GM21619 (cell line): ENCODE measurements around the gene DCAKD.
"Not testable (repeated sequence)": the region's sequence is repeated elsewhere in the genome, so short reads cannot be mapped to it uniquely, and the experiment has no call there.

Experiments used
- ATAC-seq: cut with Tn5 transposase; IDR thresholded peaks from one replicate; pipeline ENCODE4 v1.9.1; 2021; ENCODE audit not compliant: unreplicated experiment

The DCAKD gene

GRCh38 chr17:45067637-45068036 is 16.2 kb upstream of the DCAKD start:
- ATAC-seq = no peak

DNA sequence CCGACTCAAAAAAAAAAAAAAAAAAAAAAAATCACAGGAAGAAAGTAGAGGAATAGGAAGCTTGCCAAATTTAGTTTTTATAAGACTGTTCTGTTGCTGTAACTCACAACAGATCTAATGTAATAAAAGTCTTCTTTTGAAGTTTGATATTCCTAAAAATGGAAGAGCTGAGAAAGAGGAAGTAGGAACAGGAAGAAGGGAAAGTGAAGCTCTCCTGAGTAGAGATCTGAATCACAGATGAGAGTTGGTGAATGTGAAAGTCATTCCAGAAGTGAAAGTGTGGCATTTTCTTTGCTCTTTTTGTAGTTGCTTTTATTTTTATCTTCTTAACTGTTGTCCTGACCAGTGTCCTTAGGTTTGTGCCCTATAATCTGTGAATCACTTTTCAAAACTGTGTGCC is 11.8 kb upstream of the DCAKD start:
- ATAC-seq = no peak

GRCh38 chr17:45061606-45062205 is 10.3 kb upstream of the DCAKD start:
- no peak for ATAC-seq

DNA sequence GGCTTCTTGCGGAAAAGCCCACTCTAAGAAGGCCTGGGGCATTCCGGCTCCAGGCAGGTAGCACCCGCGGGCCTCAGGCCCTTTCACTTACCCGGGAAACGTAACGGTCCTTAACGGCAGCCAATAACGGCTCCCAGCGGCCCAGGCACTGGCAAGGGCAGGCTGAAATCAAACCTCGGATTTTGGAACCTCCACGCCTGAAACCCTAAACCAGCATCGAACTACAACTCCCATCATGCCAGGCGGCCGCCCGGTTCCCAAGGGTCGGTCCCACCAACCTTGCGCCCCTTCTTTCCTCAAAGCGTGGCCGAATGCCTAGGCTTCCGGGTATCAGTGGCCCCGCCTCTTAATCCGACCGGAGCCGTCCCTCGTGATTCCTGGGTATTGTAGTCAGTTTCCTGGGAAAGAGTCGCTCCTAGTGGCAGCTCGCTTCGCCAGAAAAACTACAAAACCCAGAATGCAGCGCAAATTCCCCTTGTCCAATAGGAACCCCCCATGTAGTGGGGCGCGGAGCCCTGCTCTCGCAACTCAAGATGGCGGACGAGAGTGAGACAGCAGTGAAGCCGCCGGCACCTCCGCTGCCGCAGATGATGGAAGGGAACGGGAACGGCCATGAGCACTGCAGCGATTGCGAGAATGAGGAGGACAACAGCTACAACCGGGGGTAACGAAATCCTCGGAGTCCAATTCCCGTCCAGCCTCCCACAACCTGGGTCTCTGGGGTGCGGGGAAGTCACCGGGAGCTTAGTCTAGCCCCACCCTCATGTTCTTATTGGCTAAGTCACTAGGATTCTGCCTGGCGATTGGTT is 9.6 kb upstream of the DCAKD start, which contains the start of gene NMT1:
NMT1 (plus strand) TSS at position 521 of the 809 bp plus-strand sequence; CDS start at position 534, 13 bp downstream.
- ATAC-seq = peak; percentile 79

DNA sequence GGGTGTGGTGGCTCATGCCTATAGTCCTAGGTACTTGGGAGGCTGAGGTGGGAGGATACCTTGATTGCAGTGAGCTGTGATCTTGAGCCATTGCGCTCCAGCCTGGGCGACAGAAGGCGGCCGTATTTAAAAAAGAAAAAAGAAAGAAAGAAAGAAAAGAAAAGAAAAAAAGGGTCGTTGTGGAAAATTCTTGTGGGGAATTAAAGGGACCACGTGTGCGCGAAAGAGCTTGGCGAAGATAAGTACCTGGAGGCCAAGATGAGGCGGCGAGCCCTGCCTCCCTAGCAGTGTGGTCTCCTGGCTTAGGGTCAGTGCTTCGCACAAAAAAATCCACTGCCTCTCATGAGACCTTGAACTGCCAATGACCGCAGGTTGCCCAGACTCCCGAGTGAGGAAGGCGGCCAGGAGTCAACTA is 9.0 kb upstream of the DCAKD start:
- no peak for ATAC-seq

- ATAC-seq = no peak
These were observed 780 bp upstream of the DCAKD start for GRCh38 chr17:45052052-45052772.

DNA sequence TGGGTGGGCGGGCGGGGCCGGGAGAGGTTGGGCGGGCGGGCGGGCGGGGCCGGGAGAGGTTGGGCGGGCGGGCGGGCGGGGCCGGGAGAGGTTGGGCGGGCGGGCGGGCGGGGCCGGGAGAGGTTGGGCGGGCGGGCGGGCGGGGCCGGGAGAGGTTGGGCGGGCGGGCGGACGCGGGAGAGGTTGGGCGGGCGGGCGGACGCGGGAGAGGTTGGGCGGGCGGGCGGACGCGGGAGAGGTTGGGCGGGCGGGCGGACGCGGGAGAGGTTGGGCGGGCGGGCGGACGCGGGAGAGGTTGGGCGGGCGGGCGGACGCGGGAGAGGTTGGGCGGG is 254 bp upstream of the DCAKD start:
- ATAC-seq = not testable (repeated sequence)

DNA sequence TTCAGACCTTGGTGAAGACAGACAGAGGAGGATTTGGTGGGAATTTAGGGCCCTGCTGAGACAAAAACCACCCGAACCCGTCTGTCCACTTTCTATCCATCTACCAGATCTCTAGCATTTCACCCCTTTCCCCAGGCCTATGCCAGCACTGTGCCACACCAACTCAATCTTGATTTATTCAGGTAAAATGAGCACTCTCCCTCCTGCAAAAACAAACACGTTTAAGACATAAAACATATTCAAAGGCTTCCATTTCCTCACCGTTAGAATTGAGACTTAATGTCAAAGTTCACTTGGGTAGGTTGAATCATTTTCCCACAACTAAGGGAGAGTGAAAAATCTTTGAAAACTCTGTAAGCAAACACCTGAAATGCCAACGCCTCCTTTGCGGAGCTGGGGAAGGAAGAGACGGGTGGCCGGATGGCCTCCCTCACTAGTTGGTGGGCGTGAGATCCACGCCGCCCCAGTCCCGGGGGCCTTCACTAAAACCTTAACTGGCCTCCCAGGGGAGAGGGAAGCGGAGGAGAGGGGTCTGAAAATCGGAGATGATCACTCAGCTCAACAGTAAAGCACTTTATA is 862 bp downstream of the DCAKD start:
- ATAC-seq = no peak

DNA sequence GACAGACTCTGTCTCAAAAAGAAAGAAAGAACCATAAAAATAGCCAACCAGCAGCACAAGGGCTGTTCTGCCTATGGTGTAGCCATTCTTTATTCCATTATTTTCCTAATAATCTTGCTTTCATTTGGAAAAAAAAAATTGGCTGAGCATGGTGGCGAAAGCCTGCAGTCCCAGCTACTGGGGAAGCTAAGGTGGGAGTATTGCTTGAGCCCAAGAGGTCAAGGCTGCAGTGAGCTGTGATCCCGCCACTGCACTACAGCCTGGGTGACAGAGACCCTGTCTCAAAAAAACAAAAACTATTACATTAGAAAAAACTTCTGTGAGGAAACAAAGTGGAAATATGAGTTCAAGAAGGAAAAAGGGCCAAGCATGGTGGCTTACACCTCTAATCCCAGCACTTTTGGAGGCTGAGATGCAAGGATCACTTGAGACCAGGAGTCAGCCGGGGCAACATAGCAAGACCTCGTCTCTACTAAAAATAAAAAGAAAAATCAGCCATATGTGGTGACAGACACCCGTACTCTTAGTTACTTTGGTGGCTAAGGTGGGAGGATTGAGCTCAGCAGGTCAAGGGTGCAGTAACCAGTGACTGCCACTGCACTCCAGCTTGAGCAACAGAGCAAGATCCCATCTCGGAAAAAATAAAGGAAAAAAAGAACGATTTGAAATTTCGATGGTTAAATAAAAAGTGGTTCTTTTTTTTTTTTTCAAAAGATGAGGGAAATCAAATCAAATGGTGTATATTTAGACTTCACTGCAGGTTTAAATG is 2.5 kb downstream of the DCAKD start:
- no peak for ATAC-seq

GRCh38 chr17:45046537-45047125 is 4.8 kb downstream of the DCAKD start:
- no peak for ATAC-seq

DNA sequence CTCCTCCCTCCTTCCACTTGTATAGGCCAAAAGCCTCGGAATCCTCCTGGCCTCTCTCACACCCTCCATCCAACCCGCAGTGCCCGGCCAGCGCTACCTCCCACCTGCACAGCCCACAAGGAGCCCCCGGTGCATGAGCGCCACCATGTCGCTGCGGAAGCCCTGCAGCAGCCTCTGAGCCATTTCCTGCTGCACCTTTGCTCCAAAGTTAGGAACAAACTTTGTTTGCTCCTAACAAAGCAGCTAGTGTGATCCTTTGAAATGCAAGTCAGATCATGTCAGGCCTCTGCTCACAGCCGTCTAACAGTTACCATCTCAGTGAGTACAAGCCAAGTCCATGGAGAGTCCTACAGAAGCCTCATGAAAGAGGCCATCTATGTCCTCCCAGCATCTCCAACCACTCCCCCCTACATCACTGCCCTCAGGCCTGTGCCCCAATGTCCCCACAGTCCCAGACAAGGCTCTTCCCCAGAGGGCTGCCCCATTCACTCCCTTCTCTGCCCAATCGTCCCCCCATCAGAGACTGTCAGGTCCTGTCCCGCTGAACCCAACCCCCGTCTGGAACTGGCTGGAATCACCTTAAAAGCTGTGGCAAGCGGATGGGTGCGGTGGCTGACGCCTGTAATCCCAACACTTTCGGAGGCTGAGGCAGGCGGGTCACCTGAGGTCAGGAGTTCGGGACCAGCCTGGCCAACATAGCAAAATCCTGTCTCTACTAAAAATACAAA is 7.5 kb downstream of the DCAKD start:
- ATAC-seq = no peak

DNA sequence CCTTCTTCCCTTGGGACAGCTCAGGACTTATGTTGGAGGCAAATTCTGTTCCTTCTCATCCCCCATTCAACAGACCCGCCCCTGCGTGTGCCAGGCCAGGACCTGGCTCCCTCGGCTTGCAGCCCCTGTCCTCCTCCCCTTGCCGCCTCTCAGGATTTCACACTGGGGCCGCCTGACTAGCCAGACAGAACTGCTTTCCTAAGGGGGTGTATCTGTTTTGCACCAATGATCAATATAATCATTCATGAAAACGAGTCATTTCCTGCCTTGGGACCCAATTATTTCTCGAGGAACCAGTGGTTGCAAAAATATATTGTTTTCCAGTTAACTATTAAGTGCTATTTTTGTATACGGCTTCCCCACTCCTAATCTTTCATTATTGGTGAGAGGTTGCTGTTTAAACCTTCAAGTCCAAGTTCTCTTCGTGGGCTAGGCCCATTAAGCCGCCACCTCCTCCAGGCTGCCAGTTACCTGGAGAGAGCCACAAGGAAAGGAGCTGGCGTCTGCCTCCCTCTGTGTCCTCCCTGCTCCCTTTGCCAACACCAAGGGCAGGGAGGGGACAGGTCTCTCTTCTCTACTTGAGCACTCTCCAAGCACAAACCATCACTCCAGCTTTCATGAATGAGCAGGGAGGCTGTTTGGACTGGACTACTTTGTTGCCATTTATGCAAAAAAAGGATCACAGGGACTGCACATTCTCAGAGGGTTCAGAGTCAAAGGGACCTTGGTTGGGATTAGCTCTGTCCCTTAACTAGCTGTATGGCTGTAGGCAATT is 8.9 kb downstream of the DCAKD start:
- no peak for ATAC-seq

GRCh38 chr17:45040459-45040858 is 11.0 kb downstream of the DCAKD start:
- ATAC-seq = no peak

DNA sequence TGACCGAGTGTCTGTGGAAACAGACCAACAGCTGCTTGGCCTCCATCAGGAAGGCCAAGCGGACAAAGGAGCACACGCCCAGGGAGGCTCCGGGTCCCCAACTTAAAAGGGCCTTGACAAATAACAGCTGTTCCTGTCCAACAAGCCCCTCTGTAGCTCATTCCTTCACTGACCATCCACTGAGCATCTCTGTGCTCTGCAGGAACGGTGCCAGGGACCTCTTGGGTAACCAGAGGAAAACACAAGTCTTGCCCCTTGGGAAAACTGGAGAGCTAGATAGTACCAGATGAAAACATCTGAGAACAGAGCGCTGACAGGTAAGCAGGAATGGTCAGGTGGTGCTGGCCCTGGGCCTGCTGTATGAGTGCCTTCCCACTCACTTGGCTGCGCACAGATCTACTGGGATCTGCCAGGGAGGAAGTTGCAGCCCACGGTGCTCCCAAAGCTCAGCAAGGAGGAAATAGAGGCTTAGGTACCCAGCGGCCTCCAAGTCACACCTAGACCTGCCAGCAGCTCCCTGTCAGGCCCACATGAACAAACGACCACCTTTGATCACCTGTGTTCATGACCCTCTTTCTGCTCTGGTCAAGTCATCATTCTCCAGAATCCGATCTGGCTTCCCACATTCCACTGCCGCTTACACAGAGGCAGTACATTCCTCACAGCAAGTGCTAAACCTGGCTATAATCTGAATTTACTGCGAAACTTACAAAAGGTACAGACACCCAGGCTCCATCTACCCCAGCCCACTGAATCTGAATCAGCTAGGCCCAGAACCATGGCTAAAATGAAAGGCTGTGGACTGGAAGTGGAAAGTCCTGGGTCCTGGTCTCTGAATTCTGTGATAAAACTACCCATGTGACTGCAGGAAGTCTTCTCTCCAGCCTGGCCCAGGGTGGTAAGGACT is 12.5 kb downstream of the DCAKD start:
- no peak for ATAC-seq

- no peak for ATAC-seq
These were observed 14.7 kb downstream of the DCAKD start for GRCh38 chr17:45036691-45037090.

DNA sequence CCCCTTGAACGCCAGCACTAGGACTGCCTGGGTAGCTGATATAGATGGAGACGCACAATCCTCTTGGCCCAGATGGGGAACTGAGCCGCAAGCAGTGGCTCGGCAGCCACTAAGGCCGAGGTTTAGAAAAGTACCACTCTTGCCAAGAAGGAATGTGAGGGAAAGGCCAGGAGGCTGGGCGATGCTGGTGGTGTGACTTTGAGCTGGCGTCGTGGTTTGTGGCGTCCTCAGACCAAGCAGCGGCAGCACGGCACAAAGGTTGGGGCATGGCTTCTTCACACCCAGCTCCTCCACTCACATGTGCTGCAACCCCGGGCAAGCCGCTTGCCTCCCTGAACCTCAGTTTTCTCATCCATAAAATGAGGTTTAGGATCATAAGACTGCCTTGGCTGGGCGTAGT is 15.6 kb downstream of the DCAKD start:
- ATAC-seq = no peak

DNA sequence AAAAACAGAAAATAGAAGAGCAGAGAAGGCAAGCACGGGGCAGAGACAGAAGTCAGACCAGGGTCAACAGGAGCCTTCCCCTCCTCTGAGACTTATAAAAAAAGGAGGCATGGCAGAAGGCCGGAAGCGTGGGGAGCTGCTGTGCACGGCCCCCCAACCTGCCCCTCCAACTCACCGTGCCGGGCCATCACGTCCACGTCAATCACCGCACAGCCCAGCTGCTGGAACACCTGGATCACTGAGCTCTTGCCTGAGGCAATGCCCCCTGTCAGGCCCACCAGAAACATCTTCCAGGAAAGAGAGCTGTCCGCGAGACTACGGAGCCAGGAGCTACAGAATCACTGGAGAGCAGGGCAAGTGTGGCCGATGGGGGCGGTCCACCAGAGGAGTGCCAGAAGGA is 16.8 kb downstream of the DCAKD start:
- ATAC-seq = no peak

- no peak for ATAC-seq
These were observed 19.3 kb downstream of the DCAKD start for GRCh38 chr17:45032174-45032541.
